Fibroblast of lung (primary cell): ENCODE results near the gene VPS36. TPM values are rescaled to one million over a fixed set of nuclear protein-coding genes. Genes with fewer than 3 reads are reported as not detected.

Source experiments
- DNase-seq, 2 donors: peaks; one replicate each; pipeline versions ENCODE4 v3.0.0 to v3.0.0-alpha.2; 2010; ENCODE audit warnings: low read depth in 2 of 2
- H2AFZ ChIP-seq: 2 replicates; pipeline ENCODE4 v1.5.1; 2012; ENCODE audit warnings: low read length, control low read depth, inconsistent platforms
- H3K27ac ChIP-seq: 2 replicates; pipeline ENCODE4 v1.5.1; 2011; ENCODE audit warnings: low read length, control low read depth; ENCODE audit not compliant: insufficient read depth
- H3K27me3 ChIP-seq: 2 replicates; pipeline ENCODE4 v1.5.1; 2011; ENCODE audit warnings: mild to moderate bottlenecking, low read length; ENCODE audit not compliant: control insufficient read depth, insufficient read depth
- H3K36me3 ChIP-seq: 2 replicates; pipeline ENCODE4 v1.5.1; 2011; ENCODE audit warnings: low read length; ENCODE audit not compliant: control insufficient read depth, insufficient read depth
- H3K4me1 ChIP-seq: 2 replicates; pipeline ENCODE4 v1.5.1; 2011; ENCODE audit warnings: low read length; ENCODE audit not compliant: control insufficient read depth, insufficient read depth; ENCODE audit errors: extremely low read depth
- H3K4me2 ChIP-seq: 2 replicates; pipeline ENCODE4 v1.5.1; 2011; ENCODE audit warnings: low read length, control low read depth; ENCODE audit not compliant: insufficient read depth; ENCODE audit errors: extremely low read depth
- H3K4me3 ChIP-seq, 4 experiments: fragments of 200-600 bp in 1 of 4; sonication (generic) in 1 of 4; replicated peaks in 1 of 4; 2 replicates each; pipeline ENCODE4 v1.5.1; 2011 to 2016; ENCODE audit warnings: low read length in 4 of 4, low read depth in 3 of 4, mild to moderate bottlenecking in 3 of 4, control low read depth in 2 of 4, inconsistent platforms in 1 of 4, mixed read lengths in 1 of 4; ENCODE audit not compliant: insufficient read depth in 1 of 4; ENCODE audit errors: control extremely low read depth in 1 of 4
- H3K79me2 ChIP-seq: 2 replicates; pipeline ENCODE4 v1.5.1; 2012; ENCODE audit warnings: mild to moderate bottlenecking, low read length, inconsistent platforms; ENCODE audit not compliant: control insufficient read depth, insufficient read depth
- H3K9ac ChIP-seq: 2 replicates; pipeline ENCODE4 v1.5.1; 2011; ENCODE audit warnings: mild to moderate bottlenecking, low read length, control low read depth; ENCODE audit not compliant: insufficient read depth
- H3K9me3 ChIP-seq: 2 replicates; pipeline ENCODE4 v1.5.1; 2012; ENCODE audit warnings: low read depth, low read length; ENCODE audit not compliant: control insufficient read depth, insufficient read depth
- H4K20me1 ChIP-seq: 2 replicates; pipeline ENCODE4 v1.5.1; 2011; ENCODE audit warnings: low read length; ENCODE audit not compliant: control insufficient read depth, insufficient read depth; ENCODE audit errors: extremely low read depth
- EZH2 ChIP-seq: IDR thresholded peaks from 2 replicates; pipeline ENCODE4 v1.5.1; 2012; ENCODE audit warnings: low read length, control low read depth, mild to moderate bottlenecking; ENCODE audit errors: missing control alignments
- polyA plus RNA-seq, 2 donors: library from polyadenylated mRNA; depleted of rRNA in 1 of 2; stranded (reverse) in 1 of 2; unstranded in 1 of 2; fragments of >200 nt; gene quantifications; 2 replicates each; pipeline ENCODE4 v1.2.1, GENCODE V29; 2011 to 2012; ENCODE audit warnings: missing spikeins in 1 of 2
- total RNA-seq: library from RNA; depleted of rRNA; stranded (reverse); fragments of >200 nt; gene quantifications from 2 replicates; pipeline ENCODE4 v1.2.1, GENCODE V29; 2014
- TF ChIP-seq, protein P1 (sequence below), 2 donors: IDR thresholded peaks in 1 of 2; conservative IDR thresholded peaks in 1 of 2; 1 replicate in 1 of 2; 2 replicates in 1 of 2; pipeline ENCODE4 v1.5.1; 2011 to 2012; ENCODE audit warnings: low read length in 2 of 2, control low read depth in 1 of 2, inconsistent platforms in 1 of 2, low read depth in 1 of 2, mild to moderate bottlenecking in 1 of 2

VPS36 gene
- total and polyA plus RNA-seq, 2 donors (not counting 1 experiment from before 2014, with no cell fraction given), result 16.2 to 28.2 TPM

DNA sequence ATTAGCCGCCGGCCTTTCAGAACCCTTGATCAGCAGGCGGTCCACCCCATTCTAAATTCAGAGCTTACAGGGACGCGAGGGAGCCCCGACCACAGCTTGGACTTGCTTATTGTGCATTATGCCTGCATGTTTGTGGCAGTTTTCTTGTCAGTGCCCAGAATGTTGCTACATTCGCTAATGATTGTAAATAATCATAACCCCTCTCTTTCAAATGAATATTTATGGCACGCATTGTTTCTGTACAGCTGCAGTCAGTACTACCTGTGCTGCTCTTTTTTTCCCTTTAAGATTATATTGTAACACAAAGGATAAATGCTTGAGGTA is 321 bp upstream of the VPS36 start:
- H3K4me3 ChIP-seq, result peak overlapping the region; percentile 20 to 46 (median 28)
- TF ChIP-seq EZH2, result no peak
- TF ChIP-seq, protein P1, sequence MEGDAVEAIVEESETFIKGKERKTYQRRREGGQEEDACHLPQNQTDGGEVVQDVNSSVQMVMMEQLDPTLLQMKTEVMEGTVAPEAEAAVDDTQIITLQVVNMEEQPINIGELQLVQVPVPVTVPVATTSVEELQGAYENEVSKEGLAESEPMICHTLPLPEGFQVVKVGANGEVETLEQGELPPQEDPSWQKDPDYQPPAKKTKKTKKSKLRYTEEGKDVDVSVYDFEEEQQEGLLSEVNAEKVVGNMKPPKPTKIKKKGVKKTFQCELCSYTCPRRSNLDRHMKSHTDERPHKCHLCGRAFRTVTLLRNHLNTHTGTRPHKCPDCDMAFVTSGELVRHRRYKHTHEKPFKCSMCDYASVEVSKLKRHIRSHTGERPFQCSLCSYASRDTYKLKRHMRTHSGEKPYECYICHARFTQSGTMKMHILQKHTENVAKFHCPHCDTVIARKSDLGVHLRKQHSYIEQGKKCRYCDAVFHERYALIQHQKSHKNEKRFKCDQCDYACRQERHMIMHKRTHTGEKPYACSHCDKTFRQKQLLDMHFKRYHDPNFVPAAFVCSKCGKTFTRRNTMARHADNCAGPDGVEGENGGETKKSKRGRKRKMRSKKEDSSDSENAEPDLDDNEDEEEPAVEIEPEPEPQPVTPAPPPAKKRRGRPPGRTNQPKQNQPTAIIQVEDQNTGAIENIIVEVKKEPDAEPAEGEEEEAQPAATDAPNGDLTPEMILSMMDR (conservative IDR thresholded peaks at IDR 0.05 in 1 of 2, IDR thresholded peaks at IDR 0.05 in 1 of 2; ENCODE audit: low read depth in 1 of 2, low read length in 2 of 2), result no peak
- no peak overlapping the region for H3K27ac ChIP-seq
- peaks cover 6% of the 10 kb centered on the region for H3K4me1 ChIP-seq
- H3K9ac ChIP-seq, result no peak overlapping the region
- H3K27me3 ChIP-seq, result no peaks in the 10 kb centered on the region
- H2AFZ ChIP-seq, result peak overlapping the region; percentile 64
- H3K4me2 ChIP-seq, result peak overlapping the region; percentile 83
- no peak for DNase-seq
- no peaks in the 10 kb centered on the region for H3K36me3 ChIP-seq
- H3K79me2 ChIP-seq, result peaks cover 37% of the 10 kb centered on the region
- H3K9me3 ChIP-seq, result no peaks in the 10 kb centered on the region
- H4K20me1 ChIP-seq, result no peaks in the 10 kb centered on the region

DNA sequence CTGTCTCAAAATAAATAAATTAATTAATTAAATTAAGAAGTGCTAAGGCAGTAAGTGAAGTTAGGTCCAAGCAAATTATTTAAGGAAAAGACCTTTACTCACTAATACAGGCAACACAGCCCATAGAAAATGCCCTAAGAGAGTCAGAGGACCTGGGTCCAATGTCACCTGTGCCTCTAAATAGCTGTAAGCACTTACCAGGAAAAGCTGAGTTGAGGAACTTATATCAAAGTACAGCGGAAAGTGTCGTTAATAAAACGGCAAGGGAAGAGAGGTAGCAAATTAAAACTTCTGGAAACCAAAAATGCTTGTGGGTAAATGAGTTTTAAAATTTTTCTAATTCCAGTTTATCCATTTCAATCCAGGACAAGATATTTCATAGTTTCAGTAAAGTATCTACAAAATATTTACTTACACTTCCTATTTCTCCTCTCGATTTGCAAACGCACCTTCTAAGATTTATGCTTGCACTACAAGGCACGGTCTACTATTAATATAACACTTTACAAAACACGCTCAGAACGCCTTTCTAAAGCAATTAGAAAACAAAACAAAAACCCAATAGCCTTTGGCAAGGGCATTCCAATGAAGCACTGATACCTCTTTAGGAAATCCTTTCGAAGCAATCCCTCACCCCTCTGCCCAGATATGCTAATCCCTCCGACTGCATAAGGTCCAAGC is 963 bp downstream of the VPS36 start:
- Histone ChIP-seq H4K20me1 (no peaks in the 10 kb centered on the region), H3K36me3 (no peaks in the 10 kb centered on the region), H2AFZ (peak overlapping the region; percentile 89), H3K4me1 (peaks cover 5% of the 10 kb centered on the region), H3K4me3 (peak overlapping the region; percentile 79 to 90 (median 84)), H3K4me2 (peak overlapping the region; percentile 89), H3K9ac (peak overlapping the region; percentile 96), H3K79me2 (peaks cover 41% of the 10 kb centered on the region), H3K27ac (peak overlapping the region; percentile 88), H3K9me3 (no peaks in the 10 kb centered on the region), H3K27me3 (no peaks in the 10 kb centered on the region)
- DNase-seq, result peak in 1 of 2 donors; percentile 15
- TF ChIP-seq EZH2, result no peak
- TF ChIP-seq, protein P1 (conservative IDR thresholded peaks at IDR 0.05 in 1 of 2, IDR thresholded peaks at IDR 0.05 in 1 of 2; ENCODE audit: low read depth in 1 of 2, low read length in 2 of 2), result no peak

DNA sequence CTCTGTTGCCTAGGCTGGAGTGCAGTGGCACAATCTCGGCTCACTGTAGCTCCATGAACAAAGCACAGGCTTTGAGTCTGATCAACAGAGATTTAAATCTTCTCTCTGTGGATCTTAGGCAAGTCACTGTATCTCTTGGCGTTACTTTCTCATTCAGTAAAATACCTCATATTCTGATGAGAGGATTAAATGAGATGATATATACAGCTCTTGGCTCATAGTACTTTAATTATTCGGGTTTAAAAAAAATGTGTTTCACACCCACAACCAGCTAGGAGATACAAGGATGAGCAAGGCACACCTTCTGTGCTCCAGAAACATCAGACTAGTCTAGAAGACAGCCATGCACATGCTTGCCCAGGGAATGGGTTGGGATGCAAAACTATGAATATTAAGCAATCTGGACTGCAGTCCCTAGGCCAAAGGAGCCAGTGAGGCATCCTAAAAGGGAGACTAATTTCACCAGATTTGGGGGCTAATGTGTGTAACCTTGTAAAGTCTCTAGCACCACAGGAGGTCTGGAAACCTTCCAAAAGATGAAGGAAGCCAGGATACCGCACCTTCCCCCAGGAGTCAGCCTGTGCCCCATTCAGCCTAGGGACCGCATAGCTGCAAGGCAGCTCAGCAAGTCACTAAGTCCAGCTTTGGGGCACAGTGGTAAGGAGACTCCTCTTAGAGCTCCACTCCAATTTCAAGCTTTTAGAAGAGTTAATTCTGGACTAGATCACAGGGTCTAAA is 2.5 kb downstream of the VPS36 start:
- H3K9me3 ChIP-seq, result no peaks in the 10 kb centered on the region
- H3K4me3 ChIP-seq, result peak overlapping the region in 2 of 4 experiments; percentile 1 to 84
- H3K27ac ChIP-seq, result no peak overlapping the region
- peak in 1 of 2 donors; percentile 13 for DNase-seq
- peaks cover 45% of the 10 kb centered on the region for H3K79me2 ChIP-seq
- peak overlapping the region; percentile 17 for H3K4me2 ChIP-seq
- H3K27me3 ChIP-seq, result no peaks in the 10 kb centered on the region
- H3K4me1 ChIP-seq, result peaks cover 2% of the 10 kb centered on the region
- H4K20me1 ChIP-seq, result no peaks in the 10 kb centered on the region
- TF ChIP-seq, protein P1 (conservative IDR thresholded peaks at IDR 0.05 in 1 of 2, IDR thresholded peaks at IDR 0.05 in 1 of 2; ENCODE audit: low read depth in 1 of 2, low read length in 2 of 2), result no peak
- no peak for TF ChIP-seq EZH2
- H2AFZ ChIP-seq, result no peak overlapping the region
- no peak overlapping the region for H3K9ac ChIP-seq
- no peaks in the 10 kb centered on the region for H3K36me3 ChIP-seq
